HG02870 (cell line): Measurements from ENCODE around the gene SLC10A1.

Experiments used
- ATAC-seq: cut with Tn5 transposase; IDR thresholded peaks from one replicate; pipeline ENCODE4 v1.9.1; 2021; ENCODE audit warnings: mild to moderate bottlenecking, moderate library complexity; ENCODE audit not compliant: unreplicated experiment

Gene SLC10A1

GRCh38 chr14:69726761-69727511 is 70.1 kb downstream of the SLC10A1 start:
- peak; percentile 57 for ATAC-seq
